Activated CD8-positive, alpha-beta memory T cell treated with anti-CD3 and anti-CD28 coated beads for 48 hours (primary cell): Measurements from ENCODE around the gene PSMD10.
A peak's percentile ranks its signal among the peaks of the same experiment; 100 is the strongest.

Experiments
- DNase-seq, 3 experiments: peaks; one replicate each; pipeline ENCODE4 v3.0.0-alpha.2; 2020; ENCODE audit warnings: low read depth in 2 of 3, low spot score in 2 of 3

PSMD10 gene, protein sequence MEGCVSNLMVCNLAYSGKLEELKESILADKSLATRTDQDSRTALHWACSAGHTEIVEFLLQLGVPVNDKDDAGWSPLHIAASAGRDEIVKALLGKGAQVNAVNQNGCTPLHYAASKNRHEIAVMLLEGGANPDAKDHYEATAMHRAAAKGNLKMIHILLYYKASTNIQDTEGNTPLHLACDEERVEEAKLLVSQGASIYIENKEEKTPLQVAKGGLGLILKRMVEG

DNA sequence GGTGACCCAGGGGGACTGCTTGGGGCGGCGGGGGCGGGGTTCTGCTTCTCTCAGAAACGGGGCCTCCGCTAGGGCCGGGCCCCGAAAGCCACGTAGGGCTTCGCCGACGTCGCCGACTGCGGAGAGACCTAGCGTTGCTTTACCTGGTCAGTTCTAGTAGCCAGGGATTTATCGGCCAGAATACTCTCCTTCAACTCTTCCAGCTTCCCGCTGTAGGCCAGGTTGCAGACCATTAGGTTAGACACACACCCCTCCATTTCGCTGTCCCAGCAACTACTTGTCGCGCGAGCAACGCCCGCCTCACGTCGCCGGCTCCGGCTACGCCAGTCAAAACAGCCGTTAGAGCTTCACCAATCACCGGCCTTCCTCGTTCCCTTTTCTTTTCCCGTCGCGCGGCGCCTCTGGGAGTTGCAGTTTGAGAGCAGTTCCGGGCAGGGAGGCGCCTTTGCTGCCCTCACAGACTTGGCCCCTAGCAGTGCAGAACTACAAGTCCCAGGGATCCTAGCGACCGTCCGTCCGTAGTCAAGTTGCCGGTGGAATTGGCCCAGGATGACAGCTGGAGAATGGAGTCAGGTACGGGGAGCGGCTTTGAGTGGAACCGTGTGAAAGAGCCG, at the start of gene PSMD10, which contains the start of gene ATG4A:
TSS of gene PSMD10 (minus strand) at position 279 of the 614 bp plus-strand sequence. CDS start at position 257, 22 bp downstream.
TSS of gene ATG4A (plus strand) at position 515 of the 614 bp plus-strand sequence. CDS start at position 564, 49 bp downstream.
- DNase-seq, result peak; percentile 52 to 69 (median 58)

DNA sequence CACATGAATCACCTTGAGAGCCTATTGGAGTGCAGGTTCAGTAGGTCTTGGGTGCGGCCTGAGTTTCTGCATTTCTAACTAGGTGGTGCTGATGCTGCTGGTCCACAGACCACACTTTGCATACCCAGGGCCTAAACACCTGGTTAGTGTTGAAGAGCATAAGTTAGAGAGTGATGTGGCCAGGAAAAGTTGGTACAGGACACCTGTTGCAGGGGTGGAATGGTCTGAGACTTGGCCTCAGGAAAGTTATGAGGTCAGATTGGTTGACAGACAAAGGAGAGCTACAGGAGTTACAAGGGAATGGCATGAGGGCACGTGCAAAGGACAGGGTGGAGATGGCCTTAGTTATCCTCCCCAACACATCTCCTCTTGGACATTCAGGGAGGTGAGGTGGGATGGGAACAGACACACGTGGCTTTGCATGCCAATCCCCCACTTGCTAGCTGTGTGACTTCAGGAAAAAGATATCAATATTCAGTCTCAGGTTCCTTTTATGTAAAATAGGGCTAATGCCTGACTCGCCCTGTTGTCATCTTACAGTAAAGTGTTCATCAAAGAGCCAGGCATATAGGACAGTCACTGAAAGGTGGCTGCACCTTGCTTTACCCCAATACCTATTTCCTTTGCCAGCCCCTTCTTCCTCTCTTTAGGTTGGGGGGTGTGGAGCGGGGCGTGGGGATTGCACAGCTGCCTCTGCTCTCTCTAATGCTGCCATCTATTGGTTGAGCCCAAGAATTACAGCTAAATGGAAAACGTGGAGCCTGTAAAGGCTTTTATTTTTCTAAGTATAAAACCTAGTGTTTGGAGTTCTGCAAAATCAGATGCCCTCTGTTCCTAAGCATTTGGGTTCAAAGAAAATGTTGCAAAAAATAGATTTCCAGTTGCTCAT, 47.7 kb upstream of the PSMD10 start:
- DNase-seq, result no peak

DNA sequence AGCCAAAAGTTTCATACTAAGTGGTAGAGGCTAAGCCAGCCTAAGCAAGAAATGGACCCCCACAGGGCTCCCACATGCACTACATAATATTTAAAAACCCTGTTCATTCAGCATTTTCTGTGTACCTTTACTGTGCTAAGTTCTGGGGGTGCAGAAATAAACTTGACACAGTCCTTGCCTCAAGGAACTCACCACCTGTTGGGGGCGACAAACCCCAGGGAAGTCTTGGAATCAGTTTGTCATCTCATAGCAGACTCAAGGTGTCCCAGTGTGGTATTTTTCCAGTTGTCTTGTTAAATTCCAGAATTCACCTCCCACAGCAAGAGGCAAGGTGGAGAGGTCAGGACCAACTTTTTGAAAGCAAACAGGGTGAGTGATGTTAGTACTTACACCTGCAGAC, 43.4 kb upstream of the PSMD10 start:
- DNase-seq, result no peak

DNA sequence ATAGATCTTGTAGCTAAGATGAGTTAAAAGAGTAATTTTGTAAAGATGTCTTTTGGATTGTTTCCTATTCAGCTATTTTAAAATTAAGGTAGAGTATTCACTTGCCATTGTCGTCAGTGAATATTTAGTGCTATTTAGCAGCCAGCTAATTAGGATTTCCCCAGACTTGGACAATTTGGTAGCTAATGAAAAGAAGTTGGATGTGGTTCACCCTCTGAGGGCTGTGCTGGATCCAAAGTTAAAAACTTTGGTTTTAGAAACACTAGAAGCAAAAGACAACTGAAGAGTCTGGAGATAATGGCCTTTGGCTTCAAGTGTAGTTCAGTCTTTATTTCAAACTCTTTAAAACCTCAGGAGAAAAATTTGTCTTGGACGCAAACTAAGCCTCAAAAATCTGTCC, 41.5 kb upstream of the PSMD10 start:
- DNase-seq, result no peak

DNA sequence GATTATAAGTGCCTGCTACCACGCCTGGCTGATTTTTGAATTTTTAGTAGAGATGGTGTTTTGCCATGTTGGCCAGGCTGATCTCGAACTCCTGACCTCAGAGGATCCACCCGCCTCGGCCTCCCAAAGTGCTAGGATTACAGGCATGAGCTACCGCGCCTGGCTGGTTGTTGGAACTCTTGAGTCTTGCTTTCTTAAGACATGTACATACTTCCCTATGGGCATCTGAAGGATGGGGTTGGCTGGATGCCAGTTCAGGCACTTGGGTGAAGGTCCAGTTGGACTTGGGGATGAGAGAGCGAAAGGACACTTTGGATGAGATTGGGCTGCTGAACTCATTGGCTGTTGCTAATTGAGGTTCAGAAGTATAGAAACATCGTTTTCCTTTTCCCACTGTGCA, 40.7 kb upstream of the PSMD10 start:
- DNase-seq, result no peak

DNA sequence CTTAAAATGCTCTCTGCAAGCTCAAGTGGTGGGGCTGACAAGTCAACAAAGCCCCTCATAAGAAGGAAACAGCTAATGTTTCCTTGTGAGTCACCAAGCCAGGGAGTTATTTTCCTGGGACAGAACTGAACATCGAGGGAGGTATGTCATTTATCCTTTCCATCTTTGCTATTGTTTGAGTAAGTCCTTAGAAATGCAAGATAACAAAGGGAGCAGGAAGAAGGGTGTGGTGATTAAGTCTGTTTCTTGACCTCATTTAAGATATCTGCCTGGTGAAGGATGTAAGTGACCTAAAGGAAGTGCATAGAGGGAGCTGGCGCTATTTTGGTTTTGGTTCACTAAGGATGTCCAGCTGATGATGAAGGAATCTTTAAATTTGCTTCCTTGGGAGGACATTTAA, 40.1 kb upstream of the PSMD10 start:
- no peak for DNase-seq

DNA sequence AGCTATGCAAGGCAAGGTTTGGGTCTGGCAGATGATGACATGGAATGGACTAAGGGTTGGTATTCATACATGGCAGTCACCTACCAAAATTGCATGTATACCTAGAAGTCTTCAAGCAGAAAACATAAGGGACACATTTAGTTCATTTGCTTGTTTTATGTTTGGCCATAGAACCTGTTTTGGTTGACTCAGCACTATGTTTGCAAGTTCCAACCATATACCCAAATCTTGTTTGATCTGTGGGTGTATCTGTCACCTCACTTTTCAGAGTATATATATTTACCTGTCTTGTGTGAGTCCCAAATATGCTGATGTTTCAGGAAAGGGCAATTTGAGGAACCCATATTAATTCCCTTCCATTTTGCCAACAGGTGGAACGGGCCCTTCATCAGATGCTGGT, 39.5 kb upstream of the PSMD10 start:
- DNase-seq, result no peak

DNA sequence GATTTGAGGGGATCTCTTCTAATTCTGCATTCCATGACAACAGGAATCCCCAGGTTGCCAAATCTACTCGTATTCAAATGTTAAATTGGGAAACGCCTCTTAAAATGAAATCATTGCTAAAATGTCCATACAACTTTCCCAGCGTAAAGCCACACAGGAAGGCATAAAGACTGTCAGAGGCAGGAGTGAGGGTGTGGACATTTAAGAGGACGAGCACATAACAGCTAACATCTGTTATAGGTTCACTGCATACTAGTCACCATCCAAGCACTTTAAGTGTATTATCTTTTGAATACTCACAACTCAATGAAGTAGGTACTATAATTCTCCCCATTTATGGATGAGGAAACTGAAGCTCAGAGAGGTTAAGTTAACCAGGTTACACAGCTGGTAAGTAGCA, 35.8 kb upstream of the PSMD10 start:
- no peak for DNase-seq

DNA sequence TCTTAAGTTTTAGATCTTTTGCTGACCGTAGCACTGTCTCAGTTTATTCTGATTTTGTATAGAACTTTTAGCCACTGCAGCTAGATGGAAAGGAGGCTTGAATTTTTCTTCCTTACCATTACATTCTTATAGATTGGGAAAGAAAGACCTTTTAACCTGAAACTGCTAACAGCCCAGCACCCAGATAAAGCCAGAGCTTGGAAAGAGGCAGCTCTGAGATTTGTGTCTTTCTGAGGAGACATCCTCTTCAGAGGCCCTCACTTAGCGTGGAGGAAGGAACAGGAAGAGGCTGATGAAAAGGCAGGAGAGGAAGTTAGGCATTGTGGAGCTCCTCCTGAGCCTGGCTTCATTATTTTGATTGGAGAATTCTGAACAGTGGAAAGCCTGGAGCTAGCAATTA, 35.3 kb upstream of the PSMD10 start:
- DNase-seq, result no peak

DNA sequence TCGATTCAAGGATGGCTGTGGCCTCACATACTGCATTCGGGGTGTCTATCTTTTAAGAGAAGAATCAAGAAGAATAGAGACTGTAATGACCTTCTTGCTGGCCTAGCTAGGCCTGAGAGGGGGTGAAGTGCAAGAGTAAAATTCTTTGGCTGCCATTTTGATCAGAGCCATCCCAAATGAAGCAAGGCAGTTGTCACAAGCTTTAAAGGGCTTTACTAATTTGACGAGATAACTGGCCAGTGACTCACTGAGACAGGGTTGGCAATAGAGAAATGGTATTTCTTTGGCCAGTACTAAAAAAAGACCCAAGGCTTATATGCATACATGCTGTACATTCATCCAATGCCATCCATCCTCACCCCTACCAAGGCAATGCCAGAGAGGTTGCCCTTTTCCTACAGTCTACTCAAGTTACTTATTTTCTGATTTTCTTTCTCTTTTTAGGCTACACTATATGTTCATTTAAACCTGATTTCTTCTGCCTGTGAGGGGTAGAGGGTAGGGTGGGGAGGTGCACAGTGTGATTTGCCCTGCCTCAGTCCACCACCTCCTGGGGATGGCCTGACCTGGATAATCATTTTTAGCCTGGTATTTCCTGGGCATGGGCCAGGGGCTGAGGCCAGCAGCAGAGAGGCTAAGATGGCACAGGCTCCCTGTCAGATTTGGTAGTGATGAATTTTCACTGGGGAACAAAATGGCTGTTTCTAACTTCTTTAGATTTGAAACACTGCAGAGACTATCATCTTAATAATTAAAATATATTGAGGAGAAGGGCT, 32.4 kb upstream of the PSMD10 start:
- no peak for DNase-seq

DNA sequence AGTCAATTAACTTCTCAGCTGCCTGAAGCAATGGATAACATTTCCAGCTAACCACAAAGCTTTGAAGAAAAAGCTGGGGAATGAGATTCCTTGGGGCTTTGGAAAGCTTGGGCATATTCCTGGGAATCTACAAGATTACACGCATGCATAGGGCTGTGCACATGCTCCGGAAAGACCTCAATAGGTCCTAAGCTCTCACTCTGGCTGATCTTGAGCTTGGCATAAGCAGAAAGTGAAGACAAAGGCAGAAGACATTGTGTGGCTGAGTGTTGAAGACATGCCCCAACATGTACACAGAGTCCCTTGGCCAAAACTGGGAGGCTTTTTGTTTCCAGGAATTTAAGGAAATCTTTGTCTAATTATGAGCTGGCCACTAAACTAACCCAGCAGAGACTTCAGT, 31.4 kb upstream of the PSMD10 start:
- DNase-seq, result no peak

DNA sequence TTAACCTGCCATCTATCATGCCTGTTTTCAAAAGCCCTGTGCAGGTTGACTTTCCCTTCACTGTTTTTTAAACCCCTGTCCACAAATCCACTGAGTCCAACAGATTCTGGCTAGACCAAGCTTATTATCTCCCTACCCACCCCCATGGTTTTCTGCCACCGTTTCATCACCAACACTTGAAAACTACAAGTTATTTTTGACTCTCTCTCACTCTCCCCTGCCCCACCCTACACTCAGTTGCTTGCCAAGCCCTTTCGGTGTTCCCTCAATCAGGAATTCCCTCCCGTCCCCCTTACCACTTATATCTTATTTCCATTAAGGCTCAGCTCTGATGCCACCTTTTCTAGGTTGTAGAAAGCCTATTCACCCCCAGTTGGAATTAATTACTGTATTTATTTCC, 29.9 kb upstream of the PSMD10 start:
- no peak for DNase-seq

DNA sequence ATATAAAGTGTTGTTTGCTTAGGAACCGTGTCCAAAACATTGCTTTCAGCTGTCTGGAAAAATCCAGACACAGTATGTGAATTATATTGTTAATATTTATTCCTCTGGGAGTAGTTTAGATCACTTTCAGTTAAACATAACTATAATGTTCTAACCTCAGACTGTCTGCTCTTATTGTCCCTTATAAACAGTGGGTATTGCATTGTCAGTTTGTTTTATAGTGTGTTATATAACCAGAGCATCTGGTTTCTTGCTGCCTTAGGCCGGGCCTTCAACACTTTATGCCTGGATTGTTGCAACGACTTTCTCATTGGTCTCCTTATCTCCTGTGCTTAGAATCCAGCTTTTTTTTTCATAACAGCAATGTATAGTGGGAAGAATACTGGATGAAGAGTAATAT, 26.6 kb upstream of the PSMD10 start:
- no peak for DNase-seq

DNA sequence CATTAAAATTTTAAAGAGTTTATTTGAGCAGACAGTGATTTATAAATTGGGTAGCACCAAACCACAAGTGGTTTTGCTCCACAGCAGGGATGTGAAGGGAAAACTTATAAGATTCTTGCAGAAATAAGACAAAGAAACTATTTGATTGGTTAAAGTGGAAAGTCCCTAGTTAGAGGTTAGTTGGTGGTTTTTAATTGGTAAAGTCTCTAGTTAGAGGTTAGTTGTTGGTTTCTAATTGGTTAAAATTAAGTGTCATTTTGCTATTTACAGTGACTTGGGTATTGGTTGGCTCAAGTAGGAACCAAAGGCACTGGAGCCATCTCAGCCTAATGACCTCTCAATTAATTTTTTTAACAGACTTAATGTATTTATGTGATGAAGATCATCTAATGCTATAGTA, 23.2 kb upstream of the PSMD10 start:
- DNase-seq, result no peak

DNA sequence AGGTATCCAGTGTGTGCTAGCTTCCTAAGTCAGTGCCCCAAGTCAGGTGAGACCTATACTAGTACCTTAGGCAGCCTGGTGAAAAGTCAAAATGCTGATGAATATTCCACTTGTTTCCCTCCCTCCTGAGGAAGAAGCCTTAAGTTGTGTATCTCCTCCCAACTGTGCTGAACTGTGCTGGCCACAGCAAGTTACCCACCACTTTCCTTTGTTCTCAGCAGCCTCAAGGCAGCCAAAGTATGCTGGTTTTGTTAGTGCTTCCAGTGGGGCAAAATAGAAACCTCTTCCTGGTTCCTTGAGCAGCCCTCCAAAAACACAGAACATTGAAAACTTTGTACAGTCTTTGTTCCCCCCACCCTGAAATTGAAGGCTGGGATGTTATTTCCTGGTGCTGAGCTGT, 14.1 kb upstream of the PSMD10 start:
- DNase-seq, result no peak

DNA sequence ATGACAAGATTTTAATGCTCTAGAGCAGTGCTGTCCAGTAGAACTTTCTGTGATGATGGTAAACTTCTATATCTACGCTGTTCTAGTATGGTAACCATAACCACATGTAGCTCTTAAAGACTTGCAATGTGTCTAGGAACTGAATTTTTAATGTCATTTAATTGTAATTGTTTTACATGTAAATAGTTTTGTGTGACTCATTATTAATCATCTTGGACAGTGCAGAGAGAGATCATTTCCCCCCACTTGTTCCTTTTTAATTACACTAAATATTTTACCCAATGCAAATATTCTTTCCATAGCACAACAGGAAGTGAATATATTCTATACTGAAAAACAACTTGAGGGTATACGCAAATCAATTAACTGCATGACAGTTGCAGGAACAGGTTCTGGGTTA, 6.0 kb upstream of the PSMD10 start:
- no peak for DNase-seq

DNA sequence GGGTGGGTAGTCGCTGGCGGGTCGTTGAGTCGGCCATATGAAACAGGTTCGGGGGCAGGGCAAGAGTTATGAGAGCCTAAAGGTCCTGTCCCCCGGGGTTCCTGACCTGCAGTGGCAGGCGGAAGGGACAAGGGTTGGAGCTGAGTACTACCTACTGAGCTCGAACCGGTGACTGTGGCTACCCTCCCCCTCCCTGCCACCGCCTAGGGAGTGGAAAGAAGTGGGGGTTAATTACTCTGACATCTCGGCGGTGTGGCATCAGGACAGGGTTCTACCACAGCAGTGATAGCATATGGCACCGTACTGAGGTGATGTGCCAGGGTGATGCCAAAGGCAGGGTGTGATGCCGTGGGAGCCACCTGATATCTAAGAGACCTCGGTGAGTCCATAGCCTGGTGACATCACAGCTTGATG, 543 bp upstream of the PSMD10 start:
- DNase-seq, result no peak

DNA sequence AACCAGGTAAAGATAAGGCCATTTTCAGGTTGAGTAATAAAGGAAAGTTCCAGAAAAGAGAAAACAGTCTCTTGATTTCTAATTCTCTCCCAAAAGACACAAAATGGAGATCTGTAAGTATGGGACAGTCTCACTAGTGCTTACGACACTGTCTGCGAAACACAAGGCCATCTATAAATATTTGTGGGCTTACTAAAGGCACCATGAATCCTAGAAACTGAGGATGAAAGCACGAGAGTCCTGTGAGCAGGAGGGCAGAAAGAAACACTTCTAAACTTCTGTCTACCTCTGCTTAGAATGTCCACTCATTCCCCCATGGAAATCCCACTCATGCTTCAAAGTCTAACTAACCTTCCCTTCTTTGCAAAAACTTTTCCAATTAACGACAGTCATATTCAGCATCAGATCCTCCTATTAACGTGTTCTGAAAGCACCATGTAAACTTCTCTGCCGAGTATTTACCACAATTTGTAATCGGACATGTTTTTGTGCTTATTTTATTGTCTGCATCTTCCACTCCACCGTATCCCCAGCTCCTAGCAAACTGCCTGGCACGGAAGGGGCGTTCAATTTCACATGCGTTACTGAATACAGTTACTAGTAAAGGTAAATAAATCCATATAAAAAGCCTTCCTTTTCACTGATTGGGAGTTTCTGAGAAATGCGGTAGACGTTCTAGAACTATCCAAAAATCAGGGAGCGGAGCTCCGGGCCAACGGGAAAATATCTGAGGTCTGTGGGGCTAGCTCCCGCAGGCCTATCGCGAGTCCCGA, 665 bp downstream of the PSMD10 start:
- DNase-seq, result no peak

DNA sequence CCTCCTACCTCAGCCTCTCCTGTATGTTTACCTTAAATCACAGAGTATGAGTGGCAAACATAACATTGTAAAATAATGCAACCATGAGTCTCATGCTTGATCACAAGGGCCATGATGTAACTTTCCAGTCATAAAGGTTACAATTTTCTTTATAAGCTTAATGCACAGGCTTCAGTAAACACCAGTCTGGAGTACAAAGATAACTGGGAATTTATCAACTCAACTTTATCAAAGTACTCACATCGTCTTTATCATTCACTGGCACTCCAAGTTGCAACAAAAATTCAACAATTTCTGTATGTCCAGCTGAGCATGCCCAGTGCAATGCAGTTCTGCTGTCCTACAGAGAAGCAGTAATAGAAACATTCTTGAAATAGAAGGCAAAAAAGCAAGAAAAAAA, 2.8 kb downstream of the PSMD10 start:
- no peak for DNase-seq

DNA sequence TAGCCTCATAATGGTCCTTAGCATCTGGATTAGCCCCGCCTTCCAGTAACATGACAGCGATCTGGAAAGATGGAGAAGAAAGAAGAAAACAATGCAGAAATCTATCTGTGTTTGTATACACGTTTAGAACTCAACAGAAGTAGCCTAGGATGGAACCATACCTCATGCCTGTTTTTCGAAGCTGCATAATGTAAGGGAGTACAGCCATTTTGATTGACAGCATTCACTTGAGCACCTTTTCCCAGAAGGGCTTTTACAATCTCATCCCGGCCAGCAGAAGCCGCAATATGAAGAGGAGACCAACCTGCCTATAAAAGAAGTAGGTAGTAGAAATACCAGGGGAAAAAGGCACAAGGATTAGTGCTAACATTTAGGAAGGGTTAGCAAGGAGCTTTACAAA, 3.5 kb downstream of the PSMD10 start:
- DNase-seq, result no peak

DNA sequence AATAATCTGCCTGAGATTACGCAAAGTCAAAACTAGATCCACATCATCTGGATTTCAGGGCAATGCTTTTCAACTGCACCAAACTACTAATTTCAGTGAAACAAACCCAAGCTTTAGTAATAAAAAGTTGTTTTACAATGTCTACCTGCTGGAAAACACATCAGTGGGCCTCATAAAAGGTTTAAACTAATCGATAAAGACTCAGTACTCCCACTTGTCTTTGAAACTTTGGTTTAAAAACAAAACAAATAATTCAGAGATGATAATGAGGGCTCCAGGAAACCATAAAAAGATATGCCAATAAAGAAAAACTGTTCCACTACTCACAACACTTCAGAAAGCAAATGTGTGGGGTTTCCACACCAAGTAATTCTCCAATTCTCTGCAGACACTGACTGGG, 10.2 kb downstream of the PSMD10 start:
- no peak for DNase-seq
